ENCODE data around the gene AKAP11.

AKAP11 gene

DNA sequence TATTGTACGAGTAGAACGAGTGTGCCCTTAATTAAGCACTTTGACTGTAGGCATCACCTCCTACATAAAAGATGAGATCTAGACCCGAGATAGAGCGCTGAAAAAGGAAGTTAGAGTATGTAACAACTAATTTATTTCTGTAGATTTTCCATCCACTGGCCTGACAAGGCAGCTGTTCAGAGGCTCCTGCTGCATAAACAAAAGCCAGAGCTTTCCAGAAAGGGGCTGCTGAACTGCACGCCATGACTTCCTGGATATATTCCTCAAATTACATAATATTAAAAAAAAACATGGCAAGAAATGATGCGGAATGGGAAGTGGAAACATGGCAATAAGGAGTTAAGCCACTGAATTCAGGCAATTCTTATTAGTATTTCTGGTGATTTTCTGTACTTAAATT, 89.7 kb downstream of the AKAP11 start:
- no peaks in the 10 kb centered on the region for H3K9me3 Mint-ChIP-seq
- no peak overlapping the region for H3K4me3 Mint-ChIP-seq
- H3K4me1 Mint-ChIP-seq (ENCODE audit: low read depth) = peaks cover 25% of the 10 kb centered on the region
- H3K36me3 Mint-ChIP-seq (ENCODE audit: low read depth) = peaks cover 3% of the 10 kb centered on the region
- H3K27me3 Mint-ChIP-seq (ENCODE audit: low read depth) = no peaks in the 10 kb centered on the region
- no peak for DNase-seq (ENCODE audit: low spot score)
- no peak overlapping the region for H3K27ac Mint-ChIP-seq

DNA sequence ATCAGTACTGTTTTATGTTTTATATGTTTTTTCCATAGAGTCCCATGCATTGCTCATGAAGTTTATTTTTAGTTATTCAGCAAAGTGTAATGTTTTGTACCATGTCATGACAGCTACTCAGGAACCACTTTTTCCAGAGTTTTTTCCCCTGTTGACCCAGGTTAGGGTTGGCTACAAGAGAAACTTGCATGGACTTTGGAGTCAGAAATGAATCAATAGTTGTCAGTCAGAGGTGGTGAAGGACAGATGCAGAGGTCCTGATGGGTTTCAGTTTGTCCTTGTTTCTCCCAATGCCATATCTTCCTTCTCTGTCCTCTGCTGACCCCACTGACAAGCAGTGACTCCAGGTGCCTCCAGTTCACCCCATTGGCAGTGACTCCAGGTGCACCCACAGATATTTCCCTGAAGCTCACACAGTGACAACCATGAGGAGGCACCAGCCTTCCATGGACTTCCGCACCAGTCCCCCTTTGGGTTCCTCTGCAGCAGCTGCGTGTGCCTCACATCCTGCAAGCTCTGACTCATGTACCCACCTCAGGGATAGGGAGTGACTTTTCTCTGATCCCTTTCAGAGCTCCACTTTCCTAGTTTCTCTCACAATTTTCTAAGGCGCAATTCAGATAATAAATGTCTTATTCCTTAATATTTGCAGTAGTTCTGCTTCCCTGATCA, 92.1 kb downstream of the AKAP11 start:
- Mint-ChIP-seq H3K36me3 (ENCODE audit: low read depth) (no peaks in the 10 kb centered on the region), H3K4me3 (no peak overlapping the region), H3K9me3 (no peaks in the 10 kb centered on the region), H3K4me1 (ENCODE audit: low read depth) (peaks cover 36% of the 10 kb centered on the region), H3K27me3 (ENCODE audit: low read depth) (no peaks in the 10 kb centered on the region), H3K27ac (no peak overlapping the region)
- DNase-seq (ENCODE audit: low spot score) = no peak

DNA sequence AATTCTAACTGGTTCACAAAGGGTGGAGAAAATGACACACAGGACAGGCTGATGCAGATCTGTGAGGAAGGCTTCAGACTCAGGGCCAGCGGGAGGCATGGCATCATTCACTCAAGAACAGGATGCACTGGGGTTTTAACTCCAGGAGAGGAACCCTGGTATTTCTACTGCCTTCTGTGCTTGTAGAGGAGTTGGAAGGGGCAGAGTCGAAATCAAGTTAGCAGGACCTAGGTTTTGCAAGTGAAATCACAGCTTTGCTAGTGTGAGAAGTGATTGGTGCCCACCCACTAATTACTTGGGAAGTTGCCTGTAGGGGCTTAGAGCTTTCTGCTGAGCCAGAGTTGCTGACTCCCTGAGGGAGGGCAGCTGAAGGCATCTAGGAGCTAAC, 92.7 kb downstream of the AKAP11 start:
- no peaks in the 10 kb centered on the region for H3K9me3 Mint-ChIP-seq
- H3K27ac Mint-ChIP-seq = no peak overlapping the region
- DNase-seq (ENCODE audit: low spot score) = no peak
- peaks cover 41% of the 10 kb centered on the region for H3K4me1 Mint-ChIP-seq (ENCODE audit: low read depth)
- no peaks in the 10 kb centered on the region for H3K36me3 Mint-ChIP-seq (ENCODE audit: low read depth)
- no peak overlapping the region for H3K4me3 Mint-ChIP-seq
- H3K27me3 Mint-ChIP-seq (ENCODE audit: low read depth) = no peaks in the 10 kb centered on the region

DNA sequence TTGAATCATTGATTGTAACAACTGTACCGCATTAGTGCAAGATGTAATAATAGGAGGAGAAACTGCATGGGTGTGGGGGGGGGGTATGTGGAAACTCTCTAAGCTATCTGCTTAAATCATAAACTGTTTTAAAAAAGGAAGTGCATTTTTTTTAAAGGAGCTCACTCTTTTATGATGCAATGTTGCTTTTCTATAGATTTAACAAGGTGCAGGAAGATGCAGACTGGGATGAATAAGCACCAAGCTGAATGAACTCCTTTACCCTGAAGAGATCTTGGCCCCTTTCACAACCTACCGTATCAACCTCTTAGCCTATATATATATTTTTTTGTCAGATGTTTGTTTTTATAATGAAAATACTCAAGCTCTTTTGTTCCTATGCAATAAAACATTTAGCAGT, 95.9 kb downstream of the AKAP11 start:
- Mint-ChIP-seq H3K36me3 (ENCODE audit: low read depth) (no peaks in the 10 kb centered on the region), H3K4me1 (ENCODE audit: low read depth) (peaks cover 53% of the 10 kb centered on the region), H3K27ac (peak overlapping the region; percentile 51), H3K4me3 (no peak overlapping the region), H3K27me3 (ENCODE audit: low read depth) (no peaks in the 10 kb centered on the region), H3K9me3 (no peaks in the 10 kb centered on the region)
- DNase-seq (ENCODE audit: low spot score) = no peak

DNA sequence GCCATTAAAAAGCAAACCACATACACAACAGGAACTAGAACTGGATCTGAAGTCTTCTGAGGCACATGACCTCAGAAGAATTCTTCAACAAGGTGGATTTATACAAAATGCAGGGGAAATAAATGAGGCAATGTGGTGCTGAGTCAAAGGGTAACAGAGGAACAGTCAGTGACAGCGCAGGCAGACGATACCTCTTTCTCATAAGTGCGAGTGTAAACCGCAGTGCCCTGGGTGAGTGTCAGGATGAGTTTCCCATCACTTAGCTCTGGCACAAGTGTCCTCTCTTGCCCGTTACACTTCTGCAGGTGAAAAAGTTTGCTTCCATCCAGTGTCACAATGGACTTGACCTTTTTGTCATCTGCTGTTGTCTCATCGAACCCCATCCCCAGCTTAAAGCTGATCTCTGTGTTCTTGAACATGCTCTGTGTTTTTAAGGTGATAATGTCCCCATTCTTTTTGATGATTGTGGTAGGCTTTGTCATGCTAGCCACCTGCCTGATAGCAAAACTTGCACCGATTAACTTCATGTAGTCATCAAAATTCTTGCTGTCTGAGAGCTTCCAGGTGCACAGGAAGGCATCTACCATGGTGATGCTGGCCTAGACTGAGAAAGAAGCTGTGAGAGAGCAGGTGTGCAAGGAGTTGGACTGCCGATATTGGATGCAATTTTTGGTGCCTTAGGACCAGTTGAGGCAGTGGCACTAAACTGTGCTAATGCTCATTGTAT, 97.3 kb downstream of the AKAP11 start:
- no peaks in the 10 kb centered on the region for H3K27me3 Mint-ChIP-seq (ENCODE audit: low read depth)
- peak; percentile 66 for DNase-seq (ENCODE audit: low spot score)
- no peaks in the 10 kb centered on the region for H3K36me3 Mint-ChIP-seq (ENCODE audit: low read depth)
- no peaks in the 10 kb centered on the region for H3K9me3 Mint-ChIP-seq
- H3K4me1 Mint-ChIP-seq (ENCODE audit: low read depth) = peaks cover 63% of the 10 kb centered on the region
- peak overlapping the region; percentile 79 for H3K27ac Mint-ChIP-seq
- peak overlapping the region; percentile 35 for H3K4me3 Mint-ChIP-seq

DNA sequence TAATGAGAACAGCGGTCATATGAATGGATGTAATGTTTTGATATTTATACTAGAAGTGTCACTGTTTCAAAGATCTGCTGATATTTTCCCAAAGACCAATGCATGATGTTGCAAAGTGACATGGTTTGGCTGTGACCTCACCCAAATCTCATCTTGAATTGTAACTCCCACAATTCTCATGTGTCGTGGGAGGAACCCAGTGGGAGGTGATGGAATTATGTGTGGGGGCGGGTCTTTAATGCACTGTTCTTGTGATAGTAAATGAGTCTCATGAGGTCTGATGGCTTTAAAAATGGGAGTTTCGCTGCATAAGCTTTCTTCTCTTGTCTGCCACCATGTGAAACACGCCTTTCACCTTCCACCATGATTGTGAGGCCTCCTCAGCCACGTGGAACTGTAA, 98.3 kb downstream of the AKAP11 start:
- no peaks in the 10 kb centered on the region for H3K9me3 Mint-ChIP-seq
- peaks cover 65% of the 10 kb centered on the region for H3K4me1 Mint-ChIP-seq (ENCODE audit: low read depth)
- no peaks in the 10 kb centered on the region for H3K36me3 Mint-ChIP-seq (ENCODE audit: low read depth)
- peak; percentile 28 for DNase-seq (ENCODE audit: low spot score)
- no peaks in the 10 kb centered on the region for H3K27me3 Mint-ChIP-seq (ENCODE audit: low read depth)
- H3K4me3 Mint-ChIP-seq = no peak overlapping the region
- no peak overlapping the region for H3K27ac Mint-ChIP-seq
